Natural killer cell (primary cell): ENCODE data around the gene UNC13C. TPM values are rescaled to one million over a fixed set of nuclear protein-coding genes. Genes with fewer than 3 reads are reported as not detected.

Source experiments
- ATAC-seq, 3 donors: fragments of 150-1000 bp in 2 of 3; fragments of 200-7000 bp in 1 of 3; cut with Tn5 transposase; 1 replicate in 1 of 3; 2 replicates in 2 of 3; pipeline ENCODE4 v1.10.0; 2021; ENCODE audit warnings: mild to moderate bottlenecking in 2 of 3, moderate library complexity in 2 of 3
- DNase-seq, 2 donors: peaks; one replicate each; pipeline versions ENCODE4 v3.0.0 to v3.0.0-alpha.2; 2013 to 2021; ENCODE audit warnings: mixed read lengths in 1 of 2
- H3K27ac ChIP-seq: one replicate; pipeline ENCODE4 v1.5.1; 2013; ENCODE audit warnings: mild to moderate bottlenecking, low read length
- H3K27me3 ChIP-seq: one replicate; pipeline ENCODE4 v1.6.1; 2013; ENCODE audit warnings: low read length; ENCODE audit not compliant: control insufficient read depth, insufficient read depth
- H3K36me3 ChIP-seq: one replicate; pipeline ENCODE4 v1.6.1; 2013; ENCODE audit warnings: low read length; ENCODE audit not compliant: control insufficient read depth, insufficient read depth
- H3K4me1 ChIP-seq: one replicate; pipeline ENCODE4 v1.6.1; 2013; ENCODE audit warnings: low read length; ENCODE audit not compliant: control insufficient read depth, insufficient read depth
- H3K4me3 ChIP-seq: one replicate; pipeline ENCODE4 v1.5.1; 2013; ENCODE audit warnings: low read length
- H3K9me3 ChIP-seq: one replicate; pipeline ENCODE4 v1.6.1; 2013; ENCODE audit warnings: low read length; ENCODE audit not compliant: control insufficient read depth, insufficient read depth
- H3K27ac Mint-ChIP-seq, 2 donors: one replicate each; pipeline ENCODE4 v1.8.0; 2022; ENCODE audit warnings: mild to moderate bottlenecking in 2 of 2, mixed read lengths in 2 of 2, moderate library complexity in 1 of 2
- H3K27me3 Mint-ChIP-seq, 2 donors: one replicate each; pipeline ENCODE4 v1.8.0; 2022; ENCODE audit warnings: low read depth in 2 of 2, mixed read lengths in 2 of 2
- H3K36me3 Mint-ChIP-seq: one replicate; pipeline ENCODE4 v1.8.0; 2022; ENCODE audit warnings: mixed read lengths
- H3K4me1 Mint-ChIP-seq, 2 donors: one replicate each; pipeline ENCODE4 v1.8.0; 2022; ENCODE audit warnings: mixed read lengths in 2 of 2
- H3K4me3 Mint-ChIP-seq: one replicate; pipeline ENCODE4 v1.8.0; 2022; ENCODE audit warnings: mild to moderate bottlenecking, moderate library complexity, mixed read lengths
- H3K9me3 Mint-ChIP-seq, 2 donors: one replicate each; pipeline ENCODE4 v1.8.0; 2022; ENCODE audit warnings: mixed read lengths in 2 of 2
- CTCF ChIP-seq: fragments of 200-600 bp; IDR thresholded peaks from one replicate; pipeline ENCODE4 v1.8.0; 2022; ENCODE audit warnings: antibody characterized with exemption
- WGBS: methylation state at CpG from one replicate; pipeline ENCODE4 v1.1.7; 2013; ENCODE audit warnings: missing lambda C conversion rate; ENCODE audit not compliant: insufficient coverage; 5-methylcytosine and 5-hydroxymethylcytosine counted together
- intact Hi-C: fragments of 100-400 bp; cut with micrococcal nuclease; formaldehyde crosslinking; loops from one replicate; pipeline ENCODE4 v1.14.2; 2022
- total RNA-seq, 4 donors: library from RNA; stranded (reverse); fragments of 120-200 nt in 1 of 4; gene quantifications; one replicate each; pipeline versions ENCODE4 v1.2.3 to v1.2.4, GENCODE V29; 2013 to 2022

The UNC13C gene
- total RNA-seq, 3 donors from 2014 or later (not counting 1 experiment from before 2014, with no cell fraction given) = not detected

- Mint-ChIP-seq H3K4me3 (no peak overlapping the region), H3K36me3 (no peaks in the 10 kb centered on the region), H3K27ac (no peak overlapping the region), H3K27me3 (no peaks in the 10 kb centered on the region), H3K4me1 (peaks cover 28% of the 10 kb centered on the region in 2 donors), H3K9me3 (no peaks in the 10 kb centered on the region)
- no peak for DNase-seq
- no peak for ATAC-seq
- peaks cover 3% of the 10 kb centered on the region for H3K4me1 ChIP-seq
- H3K4me3 ChIP-seq = no peak overlapping the region
- no peaks in the 10 kb centered on the region for H3K36me3 ChIP-seq
- no peaks in the 10 kb centered on the region for H3K27me3 ChIP-seq
- 75% methylated on average over 8 of the region's 9 CpGs for WGBS
- intact Hi-C loops = no loop called here
- H3K9me3 ChIP-seq = no peaks in the 10 kb centered on the region
- no peak overlapping the region for H3K27ac ChIP-seq
- TF ChIP-seq CTCF = no peak
Measured at GRCh38 chr15:54515664-54516582, 537.7 kb downstream of the UNC13C start.

- no peak overlapping the region for H3K27ac Mint-ChIP-seq
- H3K9me3 Mint-ChIP-seq = no peaks in the 10 kb centered on the region
- no peak for TF ChIP-seq CTCF
- H3K9me3 ChIP-seq = no peaks in the 10 kb centered on the region
- no peak overlapping the region for H3K4me3 ChIP-seq
- no peaks in the 10 kb centered on the region for H3K27me3 ChIP-seq
- peaks cover 36% of the 10 kb centered on the region in 2 donors for H3K4me1 Mint-ChIP-seq
- no peak overlapping the region for H3K4me3 Mint-ChIP-seq
- no peaks in the 10 kb centered on the region for H3K36me3 ChIP-seq
- ATAC-seq (no peak), DNase-seq (no peak)
- intact Hi-C loops = no loop called here
- WGBS = 55% methylated on average over 1 of the region's 2 CpGs
- H3K27me3 Mint-ChIP-seq = no peaks in the 10 kb centered on the region
- H3K4me1 ChIP-seq = peaks cover 3% of the 10 kb centered on the region
- H3K27ac ChIP-seq = no peak overlapping the region
- H3K36me3 Mint-ChIP-seq = no peaks in the 10 kb centered on the region
Measured at GRCh38 chr15:54517366-54517765, 539.1 kb downstream of the UNC13C start.

- ATAC-seq (no peak), DNase-seq (no peak)
- no peak for TF ChIP-seq CTCF
- no peaks in the 10 kb centered on the region for H3K27me3 Mint-ChIP-seq
- H3K27ac Mint-ChIP-seq = peak overlapping the region; percentile 33 to 59
- Histone ChIP-seq H3K9me3 (no peaks in the 10 kb centered on the region), H3K4me1 (peaks cover 3% of the 10 kb centered on the region), H3K4me3 (no peak overlapping the region), H3K36me3 (no peaks in the 10 kb centered on the region), H3K27me3 (no peaks in the 10 kb centered on the region), H3K27ac (no peak overlapping the region)
- 61% methylated on average over 4 of the region's 5 CpGs for WGBS
- intact Hi-C loops = no loop called here
- no peaks in the 10 kb centered on the region for H3K9me3 Mint-ChIP-seq
- no peaks in the 10 kb centered on the region for H3K36me3 Mint-ChIP-seq
- H3K4me1 Mint-ChIP-seq = peaks cover 36% of the 10 kb centered on the region in 2 donors
- peak overlapping the region; percentile 67 for H3K4me3 Mint-ChIP-seq
Measured at GRCh38 chr15:54518156-54518882, 540.1 kb downstream of the UNC13C start.
